ENCODE data around the gene RPRD2. TPM values are rescaled to one million over a fixed set of nuclear protein-coding genes. Genes with fewer than 3 reads are reported as not detected.
A peak's percentile ranks its signal among the peaks of the same experiment; 100 is the strongest.

The RPRD2 gene
- total and polyA plus RNA-seq, 4 donors: 5.4 to 9.7 (median 8.0) TPM

DNA sequence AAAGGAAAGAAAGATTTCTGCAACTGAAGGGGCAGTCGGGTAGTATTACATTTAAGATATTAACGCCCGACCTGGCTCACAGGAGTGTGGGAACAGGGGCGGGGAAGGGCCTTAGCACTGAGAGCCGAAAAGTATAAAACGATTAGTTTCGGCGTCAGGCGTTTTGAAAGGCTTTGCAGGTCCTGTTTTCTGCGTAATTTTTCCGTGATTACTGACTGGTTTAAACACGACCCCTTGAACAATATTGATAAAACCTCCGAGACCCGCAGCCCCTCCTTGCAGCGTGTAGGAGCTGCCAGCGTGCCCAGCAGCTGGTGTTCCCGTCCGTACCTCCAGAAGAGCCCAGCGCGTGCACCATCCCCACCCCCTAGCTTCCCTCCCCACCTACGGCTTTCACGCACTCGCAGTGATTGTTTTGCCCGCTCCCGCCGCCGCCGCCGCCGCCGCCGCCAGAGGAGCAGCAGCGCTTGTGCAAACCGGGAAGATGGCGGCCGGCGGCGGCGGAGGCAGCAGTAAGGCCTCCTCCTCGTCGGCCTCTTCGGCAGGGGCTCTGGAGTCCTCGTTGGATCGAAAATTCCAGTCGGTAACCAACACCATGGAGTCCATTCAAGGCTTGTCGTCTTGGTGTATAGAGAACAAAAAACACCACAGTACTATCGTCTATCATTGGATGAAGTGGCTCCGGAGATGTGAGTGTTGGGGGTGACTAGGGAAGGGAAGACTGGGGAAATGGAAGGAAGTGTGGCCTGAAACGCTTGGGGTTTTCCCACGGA lies 470 bp downstream of the RPRD2 start:
- WGBS: under 1% methylated on average over 50 of the region's 50 CpGs
- Histone ChIP-seq H3K4me3 (ENCODE audit: low read depth in 1 of 3, low read length in 3 of 3) (peak overlapping the region; percentile 74 to 97 (median 75)), H3K4me1 (ENCODE audit: control insufficient read depth in 4 of 4, insufficient read depth in 4 of 4, low read length in 3 of 4) (peaks cover 2 to 12% (median 7%) of the 10 kb centered on the region in 4 donors), H3K9ac (ENCODE audit: low read depth in 1 of 2, low read length in 2 of 2) (peak overlapping the region; percentile 87 to 97), H3K36me3 (ENCODE audit: control insufficient read depth in 4 of 4, insufficient read depth in 3 of 4, low read depth in 1 of 4, low read length in 3 of 4) (no peaks in the 10 kb centered on the region), H3K27me3 (ENCODE audit: control insufficient read depth in 4 of 4, insufficient read depth in 4 of 4, low read length in 3 of 4) (no peaks in the 10 kb centered on the region), H3K9me3 (ENCODE audit: control insufficient read depth in 4 of 4, low read length in 3 of 4) (no peaks in the 10 kb centered on the region), H3K27ac (ENCODE audit: low read depth in 1 of 2, low read length in 2 of 2) (peak overlapping the region; percentile 97 to 98)
- peak; percentile 80 for DNase-seq (ENCODE audit: low spot score)
- TF ChIP-seq RAD21 (IDR thresholded peaks at IDR 0.05) (peak in 1 of 2 donors; percentile 24), YY1 (IDR thresholded peaks at IDR 0.05) (peak; percentile 93)
- TF ChIP-seq, protein P1, sequence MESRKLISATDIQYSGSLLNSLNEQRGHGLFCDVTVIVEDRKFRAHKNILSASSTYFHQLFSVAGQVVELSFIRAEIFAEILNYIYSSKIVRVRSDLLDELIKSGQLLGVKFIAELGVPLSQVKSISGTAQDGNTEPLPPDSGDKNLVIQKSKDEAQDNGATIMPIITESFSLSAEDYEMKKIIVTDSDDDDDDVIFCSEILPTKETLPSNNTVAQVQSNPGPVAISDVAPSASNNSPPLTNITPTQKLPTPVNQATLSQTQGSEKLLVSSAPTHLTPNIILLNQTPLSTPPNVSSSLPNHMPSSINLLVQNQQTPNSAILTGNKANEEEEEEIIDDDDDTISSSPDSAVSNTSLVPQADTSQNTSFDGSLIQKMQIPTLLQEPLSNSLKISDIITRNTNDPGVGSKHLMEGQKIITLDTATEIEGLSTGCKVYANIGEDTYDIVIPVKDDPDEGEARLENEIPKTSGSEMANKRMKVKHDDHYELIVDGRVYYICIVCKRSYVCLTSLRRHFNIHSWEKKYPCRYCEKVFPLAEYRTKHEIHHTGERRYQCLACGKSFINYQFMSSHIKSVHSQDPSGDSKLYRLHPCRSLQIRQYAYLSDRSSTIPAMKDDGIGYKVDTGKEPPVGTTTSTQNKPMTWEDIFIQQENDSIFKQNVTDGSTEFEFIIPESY (IDR thresholded peaks at IDR 0.05): no peak

DNA sequence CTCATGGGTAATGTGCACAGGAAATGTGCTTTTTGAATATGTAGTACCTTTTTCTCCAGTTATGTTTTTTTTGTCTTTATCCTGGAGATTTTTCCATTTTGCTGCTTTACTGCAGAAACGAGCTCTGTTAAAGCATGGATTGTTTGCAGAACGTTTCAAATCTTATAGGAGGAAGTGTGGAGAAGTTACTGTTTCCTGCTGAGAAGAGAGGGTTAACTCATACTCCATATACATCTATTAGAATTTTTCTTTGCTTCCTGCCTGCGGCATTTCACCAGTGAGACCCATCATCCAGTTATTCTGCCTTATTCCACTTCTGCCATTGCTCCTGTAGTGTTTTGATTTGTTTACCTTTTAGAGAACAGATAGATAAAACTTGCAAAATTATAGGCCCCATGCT lies 2.0 kb downstream of the RPRD2 start:
- Histone ChIP-seq H3K4me1 (ENCODE audit: control insufficient read depth in 4 of 4, insufficient read depth in 4 of 4, low read length in 3 of 4) (peaks cover 4 to 17% (median 11%) of the 10 kb centered on the region in 4 donors), H3K9ac (ENCODE audit: low read depth in 1 of 2, low read length in 2 of 2) (peak overlapping the region; percentile 78 to 87), H3K4me3 (ENCODE audit: low read depth in 1 of 3, low read length in 3 of 3) (peak overlapping the region; percentile 74 to 97 (median 75)), H3K36me3 (ENCODE audit: control insufficient read depth in 4 of 4, insufficient read depth in 3 of 4, low read depth in 1 of 4, low read length in 3 of 4) (no peaks in the 10 kb centered on the region), H3K27me3 (ENCODE audit: control insufficient read depth in 4 of 4, insufficient read depth in 4 of 4, low read length in 3 of 4) (no peaks in the 10 kb centered on the region), H3K9me3 (ENCODE audit: control insufficient read depth in 4 of 4, low read length in 3 of 4) (no peaks in the 10 kb centered on the region), H3K27ac (ENCODE audit: low read depth in 1 of 2, low read length in 2 of 2) (peak overlapping the region; percentile 97 to 98)
- TF ChIP-seq, protein P2, sequence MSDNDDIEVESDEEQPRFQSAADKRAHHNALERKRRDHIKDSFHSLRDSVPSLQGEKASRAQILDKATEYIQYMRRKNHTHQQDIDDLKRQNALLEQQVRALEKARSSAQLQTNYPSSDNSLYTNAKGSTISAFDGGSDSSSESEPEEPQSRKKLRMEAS (IDR thresholded peaks at IDR 0.05): no peak
- TF ChIP-seq EGR1 (IDR thresholded peaks at IDR 0.05; ENCODE audit: low read depth in 2 of 2): no peak
- no peak for TF ChIP-seq YY1 (IDR thresholded peaks at IDR 0.05)
- no peak for TF ChIP-seq RAD21 (IDR thresholded peaks at IDR 0.05)
- TF ChIP-seq JUND (IDR thresholded peaks at IDR 0.05): no peak
- TF ChIP-seq, protein P3, sequence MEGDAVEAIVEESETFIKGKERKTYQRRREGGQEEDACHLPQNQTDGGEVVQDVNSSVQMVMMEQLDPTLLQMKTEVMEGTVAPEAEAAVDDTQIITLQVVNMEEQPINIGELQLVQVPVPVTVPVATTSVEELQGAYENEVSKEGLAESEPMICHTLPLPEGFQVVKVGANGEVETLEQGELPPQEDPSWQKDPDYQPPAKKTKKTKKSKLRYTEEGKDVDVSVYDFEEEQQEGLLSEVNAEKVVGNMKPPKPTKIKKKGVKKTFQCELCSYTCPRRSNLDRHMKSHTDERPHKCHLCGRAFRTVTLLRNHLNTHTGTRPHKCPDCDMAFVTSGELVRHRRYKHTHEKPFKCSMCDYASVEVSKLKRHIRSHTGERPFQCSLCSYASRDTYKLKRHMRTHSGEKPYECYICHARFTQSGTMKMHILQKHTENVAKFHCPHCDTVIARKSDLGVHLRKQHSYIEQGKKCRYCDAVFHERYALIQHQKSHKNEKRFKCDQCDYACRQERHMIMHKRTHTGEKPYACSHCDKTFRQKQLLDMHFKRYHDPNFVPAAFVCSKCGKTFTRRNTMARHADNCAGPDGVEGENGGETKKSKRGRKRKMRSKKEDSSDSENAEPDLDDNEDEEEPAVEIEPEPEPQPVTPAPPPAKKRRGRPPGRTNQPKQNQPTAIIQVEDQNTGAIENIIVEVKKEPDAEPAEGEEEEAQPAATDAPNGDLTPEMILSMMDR (IDR thresholded peaks at IDR 0.05; ENCODE audit: low read depth, low read length, missing input control): no peak
- TF ChIP-seq, protein P4, sequence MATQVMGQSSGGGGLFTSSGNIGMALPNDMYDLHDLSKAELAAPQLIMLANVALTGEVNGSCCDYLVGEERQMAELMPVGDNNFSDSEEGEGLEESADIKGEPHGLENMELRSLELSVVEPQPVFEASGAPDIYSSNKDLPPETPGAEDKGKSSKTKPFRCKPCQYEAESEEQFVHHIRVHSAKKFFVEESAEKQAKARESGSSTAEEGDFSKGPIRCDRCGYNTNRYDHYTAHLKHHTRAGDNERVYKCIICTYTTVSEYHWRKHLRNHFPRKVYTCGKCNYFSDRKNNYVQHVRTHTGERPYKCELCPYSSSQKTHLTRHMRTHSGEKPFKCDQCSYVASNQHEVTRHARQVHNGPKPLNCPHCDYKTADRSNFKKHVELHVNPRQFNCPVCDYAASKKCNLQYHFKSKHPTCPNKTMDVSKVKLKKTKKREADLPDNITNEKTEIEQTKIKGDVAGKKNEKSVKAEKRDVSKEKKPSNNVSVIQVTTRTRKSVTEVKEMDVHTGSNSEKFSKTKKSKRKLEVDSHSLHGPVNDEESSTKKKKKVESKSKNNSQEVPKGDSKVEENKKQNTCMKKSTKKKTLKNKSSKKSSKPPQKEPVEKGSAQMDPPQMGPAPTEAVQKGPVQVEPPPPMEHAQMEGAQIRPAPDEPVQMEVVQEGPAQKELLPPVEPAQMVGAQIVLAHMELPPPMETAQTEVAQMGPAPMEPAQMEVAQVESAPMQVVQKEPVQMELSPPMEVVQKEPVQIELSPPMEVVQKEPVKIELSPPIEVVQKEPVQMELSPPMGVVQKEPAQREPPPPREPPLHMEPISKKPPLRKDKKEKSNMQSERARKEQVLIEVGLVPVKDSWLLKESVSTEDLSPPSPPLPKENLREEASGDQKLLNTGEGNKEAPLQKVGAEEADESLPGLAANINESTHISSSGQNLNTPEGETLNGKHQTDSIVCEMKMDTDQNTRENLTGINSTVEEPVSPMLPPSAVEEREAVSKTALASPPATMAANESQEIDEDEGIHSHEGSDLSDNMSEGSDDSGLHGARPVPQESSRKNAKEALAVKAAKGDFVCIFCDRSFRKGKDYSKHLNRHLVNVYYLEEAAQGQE (IDR thresholded peaks at IDR 0.05): no peak
- TF ChIP-seq NR2F2 (IDR thresholded peaks at IDR 0.05): no peak
- TF ChIP-seq FOXA1 (IDR thresholded peaks at IDR 0.05): no peak
- WGBS: under 1% methylated on average over 3 of the region's 3 CpGs
- no peak for DNase-seq (ENCODE audit: low spot score)

Data from liver (tissue), 9 donors.